LNCaP clone FGC (cell line): ENCODE data around the gene PRMT9.

Experiments
- DNase-seq: peaks from one replicate; pipeline ENCODE4 v3.0.0-alpha.2; 2011; ENCODE audit warnings: low read depth
- H3K4me3 ChIP-seq: 2 replicates; pipeline ENCODE4 v1.5.1; 2011; ENCODE audit warnings: mild to moderate bottlenecking, low read depth, low read length, control low read depth
- TF ChIP-seq, protein P1 (sequence below): IDR thresholded peaks from 2 replicates; pipeline ENCODE4 v1.5.1; 2012; ENCODE audit warnings: mild to moderate bottlenecking; ENCODE audit not compliant: control insufficient read depth, insufficient read depth; ENCODE audit errors: extremely low read depth

The PRMT9 gene

DNA sequence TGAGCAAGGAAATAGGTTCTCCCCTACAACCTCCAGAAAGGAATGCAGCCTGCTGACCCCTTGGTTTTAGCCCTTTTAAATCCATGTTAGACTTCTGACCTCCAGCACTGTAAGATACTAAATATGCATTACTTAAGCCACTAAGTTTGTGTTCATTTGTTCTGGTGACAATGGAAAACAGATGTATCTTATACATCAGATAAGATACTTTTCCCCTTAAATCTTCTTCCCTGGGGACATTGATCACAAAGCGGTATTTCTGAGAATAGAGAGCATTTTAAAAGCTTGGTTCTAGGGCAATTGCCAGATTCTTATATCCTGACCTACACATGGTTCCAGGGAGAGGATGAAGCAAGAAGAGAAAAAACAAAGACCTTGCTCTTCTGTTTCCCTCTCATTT lies 73.3 kb downstream of the PRMT9 start:
- TF ChIP-seq, protein P1, sequence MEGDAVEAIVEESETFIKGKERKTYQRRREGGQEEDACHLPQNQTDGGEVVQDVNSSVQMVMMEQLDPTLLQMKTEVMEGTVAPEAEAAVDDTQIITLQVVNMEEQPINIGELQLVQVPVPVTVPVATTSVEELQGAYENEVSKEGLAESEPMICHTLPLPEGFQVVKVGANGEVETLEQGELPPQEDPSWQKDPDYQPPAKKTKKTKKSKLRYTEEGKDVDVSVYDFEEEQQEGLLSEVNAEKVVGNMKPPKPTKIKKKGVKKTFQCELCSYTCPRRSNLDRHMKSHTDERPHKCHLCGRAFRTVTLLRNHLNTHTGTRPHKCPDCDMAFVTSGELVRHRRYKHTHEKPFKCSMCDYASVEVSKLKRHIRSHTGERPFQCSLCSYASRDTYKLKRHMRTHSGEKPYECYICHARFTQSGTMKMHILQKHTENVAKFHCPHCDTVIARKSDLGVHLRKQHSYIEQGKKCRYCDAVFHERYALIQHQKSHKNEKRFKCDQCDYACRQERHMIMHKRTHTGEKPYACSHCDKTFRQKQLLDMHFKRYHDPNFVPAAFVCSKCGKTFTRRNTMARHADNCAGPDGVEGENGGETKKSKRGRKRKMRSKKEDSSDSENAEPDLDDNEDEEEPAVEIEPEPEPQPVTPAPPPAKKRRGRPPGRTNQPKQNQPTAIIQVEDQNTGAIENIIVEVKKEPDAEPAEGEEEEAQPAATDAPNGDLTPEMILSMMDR, result no peak
- no peak overlapping the region for H3K4me3 ChIP-seq
- DNase-seq, result no peak

- H3K4me3 ChIP-seq, result no peak overlapping the region
- no peak for DNase-seq
- TF ChIP-seq, protein P1, result no peak
Observed at GRCh38 chr4:147607471-147607870, 76.5 kb downstream of the PRMT9 start.

DNA sequence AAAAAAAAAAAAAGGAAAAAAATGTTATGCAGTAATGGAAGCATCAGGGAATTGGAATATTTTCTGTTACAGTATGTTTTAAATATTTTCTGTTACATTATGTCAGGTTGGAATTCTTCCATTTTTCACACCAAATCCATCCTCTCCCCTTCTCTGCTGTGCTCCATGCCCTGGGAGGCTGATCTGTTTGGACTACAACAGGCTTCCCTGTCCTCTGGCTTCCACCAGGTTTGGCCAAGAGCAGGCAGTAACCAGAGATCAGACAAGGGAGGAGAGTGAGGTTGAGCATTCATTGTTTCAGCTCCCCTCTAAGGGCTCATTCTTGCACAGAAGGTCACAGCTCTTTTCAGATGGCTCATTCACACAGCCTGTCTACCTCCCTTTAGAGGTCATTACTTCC lies 78.5 kb downstream of the PRMT9 start:
- TF ChIP-seq, protein P1, result no peak

GRCh38 chr4:147599769-147600168 lies 84.2 kb downstream of the PRMT9 start:
- DNase-seq, result no peak
- TF ChIP-seq, protein P1, result no peak

More for the DNA sequence above, 78.5 kb downstream of the PRMT9 start:
- no peak overlapping the region for H3K4me3 ChIP-seq
- no peak for DNase-seq

GRCh38 chr4:147599206-147599605 lies 84.8 kb downstream of the PRMT9 start:
- TF ChIP-seq, protein P1, result no peak
- H3K4me3 ChIP-seq, result no peak overlapping the region
- no peak for DNase-seq

More at GRCh38 chr4:147599769-147600168, 84.2 kb downstream of the PRMT9 start:
- H3K4me3 ChIP-seq, result no peak overlapping the region

- DNase-seq, result peak; percentile 63
- TF ChIP-seq, protein P1, result no peak
Observed at GRCh38 chr4:147597561-147597960, 86.4 kb downstream of the PRMT9 start.

GRCh38 chr4:147596981-147597380 lies 87.0 kb downstream of the PRMT9 start:
- DNase-seq, result peak; percentile 87
- H3K4me3 ChIP-seq, result no peak overlapping the region
- TF ChIP-seq, protein P1, result no peak

More at GRCh38 chr4:147597561-147597960, 86.4 kb downstream of the PRMT9 start:
- no peak overlapping the region for H3K4me3 ChIP-seq
